H1 (cell line): ENCODE measurements around the gene CCDC60. TPM values are rescaled to one million over a fixed set of nuclear protein-coding genes. Genes with fewer than 3 reads are reported as not detected.

Experiments used
- CTCF ChIA-PET: fragments of 300-600 bp; sonication (Branson Sonifier 250); formaldehyde crosslinking; loops from one replicate; lab custom pipeline; 2021; ENCODE audit not compliant: partially characterized antibody; lab: Charles Lee
- POLR2A ChIA-PET: fragments of 300-600 bp; sonication (Branson Sonifier 250); formaldehyde crosslinking; loops from one replicate; lab custom pipeline; 2021; ENCODE audit warnings: inconsistent platforms; ENCODE audit not compliant: partially characterized antibody; lab: Charles Lee
- DNase-seq, 2 experiments: peaks; one replicate each; pipeline versions ENCODE4 v3.0.0 to v3.0.0-alpha.2; 2010 to 2022; ENCODE audit warnings: low spot score in 2 of 2, low read depth in 1 of 2, mixed read lengths in 1 of 2
- FAIRE-seq: peaks from 2 replicates; lab custom pipeline; 2011; peaks lifted over from hg19 to GRCh38; lab: Jason Lieb, UNC
- H2AFZ ChIP-seq: 2 replicates; pipeline ENCODE4 v1.8.1; 2012; ENCODE audit warnings: low read length, inconsistent platforms
- H2AK5ac ChIP-seq: 2 replicates; pipeline ENCODE4 v1.6.1; 2013; ENCODE audit warnings: low read depth, low read length
- H2BK120ac ChIP-seq: replicated peaks from 2 replicates; pipeline ENCODE3; 2013; ENCODE audit warnings: low read depth, low read length, inconsistent platforms
- H2BK12ac ChIP-seq: 2 replicates; pipeline ENCODE4 v1.6.1; 2013; ENCODE audit warnings: low read depth, low read length
- H2BK15ac ChIP-seq: 2 replicates; pipeline ENCODE4 v1.6.1; 2013; ENCODE audit warnings: low read length
- H2BK20ac ChIP-seq: 2 replicates; pipeline ENCODE4 v1.6.1; 2013; ENCODE audit warnings: low read length
- H2BK5ac ChIP-seq: 2 replicates; pipeline ENCODE4 v1.6.1; 2013; ENCODE audit warnings: low read depth, low read length
- H3K14ac ChIP-seq: 2 replicates; pipeline ENCODE4 v1.6.1; 2013; ENCODE audit warnings: inconsistent platforms; ENCODE audit not compliant: insufficient read length
- H3K18ac ChIP-seq: 2 replicates; pipeline ENCODE4 v1.6.1; 2013; ENCODE audit warnings: low read length; ENCODE audit errors: extremely low read depth
- H3K23ac ChIP-seq: 2 replicates; pipeline ENCODE4 v1.6.1; 2013; ENCODE audit warnings: inconsistent platforms; ENCODE audit not compliant: insufficient read length
- H3K23me2 ChIP-seq: 2 replicates; pipeline ENCODE4 v1.6.1; 2013; ENCODE audit warnings: low read depth, low read length
- H3K27ac ChIP-seq: 2 replicates; pipeline ENCODE4 v1.6.1; 2011; ENCODE audit warnings: low read depth, low read length, inconsistent platforms
- H3K27me3 ChIP-seq, 4 experiments: replicated peaks in 1 of 4; 1 replicate in 1 of 4; 2 replicates in 3 of 4; pipeline versions ENCODE4 v1.6.1 to v1.8.1; 2011 to 2013; ENCODE audit warnings: low read length in 3 of 4, mild to moderate bottlenecking in 3 of 4, inconsistent platforms in 2 of 4, mixed read lengths in 2 of 4, moderate library complexity in 1 of 4; ENCODE audit not compliant: control insufficient read depth in 3 of 4, insufficient read depth in 3 of 4; ENCODE audit errors: extremely low read depth in 1 of 4
- H3K36me3 ChIP-seq, 4 experiments: 2 replicates each; pipeline versions ENCODE4 v1.6.1 to v1.8.1; 2011 to 2013; ENCODE audit warnings: mild to moderate bottlenecking in 4 of 4, low read length in 3 of 4, moderate library complexity in 2 of 4, control low read depth in 1 of 4, inconsistent platforms in 1 of 4; ENCODE audit not compliant: insufficient read depth in 4 of 4, control insufficient read depth in 2 of 4
- H3K4ac ChIP-seq: replicated peaks from 2 replicates; pipeline ENCODE3; 2013; ENCODE audit warnings: low read length, low read depth, mixed read lengths, inconsistent platforms; ENCODE audit not compliant: insufficient read length
- H3K4me1 ChIP-seq, 4 experiments: replicated peaks in 1 of 4; 1 replicate in 1 of 4; 2 replicates in 3 of 4; pipeline versions ENCODE4 v1.6.1 to v1.8.1; 2011 to 2013; ENCODE audit warnings: low read length in 3 of 4, inconsistent platforms in 2 of 4, mixed read lengths in 1 of 4; ENCODE audit not compliant: insufficient read depth in 4 of 4, control insufficient read depth in 3 of 4
- H3K4me2 ChIP-seq, 2 experiments: 2 replicates each; pipeline versions ENCODE4 v1.6.1 to v1.8.1; 2011 to 2013; ENCODE audit warnings: low read depth in 2 of 2, low read length in 2 of 2, control low read depth in 1 of 2, inconsistent platforms in 1 of 2, mild to moderate bottlenecking in 1 of 2; ENCODE audit not compliant: insufficient read depth in 1 of 2
- H3K4me3 ChIP-seq, 4 experiments: fragments of 200-600, 300-600 bp in 1 of 4; sonication (generic), shearing (Covaris generic), sonication (Bioruptor Twin) in 1 of 4; 2 replicates each; pipeline versions ENCODE4 v1.5.1 to v1.8.1; 2011 to 2016; ENCODE audit warnings: low read length in 4 of 4, low read depth in 3 of 4, control low read depth in 2 of 4, inconsistent platforms in 2 of 4, mild to moderate bottlenecking in 2 of 4, mixed read lengths in 1 of 4, moderate library complexity in 1 of 4; ENCODE audit not compliant: insufficient read depth in 2 of 4; ENCODE audit errors: extremely low read depth in 1 of 4
- H3K56ac ChIP-seq: replicated peaks from 2 replicates; pipeline ENCODE3; 2013; ENCODE audit warnings: low read depth, mild to moderate bottlenecking, mixed read lengths, low read length, inconsistent platforms; ENCODE audit not compliant: insufficient read length
- H3K79me1 ChIP-seq: 2 replicates; pipeline ENCODE4 v1.6.1; 2013; ENCODE audit warnings: low read depth, low read length, control low read depth
- H3K79me2 ChIP-seq, 2 experiments: 2 replicates each; pipeline versions ENCODE4 v1.6.1 to v1.8.1; 2012 to 2013; ENCODE audit warnings: low read length in 2 of 2, mild to moderate bottlenecking in 2 of 2, inconsistent platforms in 1 of 2; ENCODE audit not compliant: insufficient read depth in 2 of 2, control insufficient read depth in 1 of 2
- H3K9ac ChIP-seq, 4 experiments: replicated peaks in 1 of 4; 1 replicate in 1 of 4; 2 replicates in 3 of 4; pipeline versions ENCODE4 v1.6.1 to v1.8.1; 2011 to 2013; ENCODE audit warnings: low read depth in 3 of 4, low read length in 3 of 4, control low read depth in 2 of 4, mild to moderate bottlenecking in 2 of 4, moderate library complexity in 2 of 4, inconsistent platforms in 1 of 4; ENCODE audit errors: extremely low read depth in 1 of 4
- H3K9me3 ChIP-seq, 2 experiments: 2 replicates each; pipeline versions ENCODE4 v1.6.1 to v1.8.1; 2012 to 2013; ENCODE audit warnings: mild to moderate bottlenecking in 2 of 2, moderate library complexity in 2 of 2, control low read depth in 1 of 2, inconsistent platforms in 1 of 2, low read depth in 1 of 2, low read length in 1 of 2, mixed read lengths in 1 of 2; ENCODE audit not compliant: insufficient read depth in 2 of 2
- H4K20me1 ChIP-seq, 2 experiments: replicated peaks in 1 of 2; 2 replicates each; pipeline versions ENCODE3 to v1.8.1; 2011 to 2013; ENCODE audit warnings: inconsistent platforms in 2 of 2, low read length in 2 of 2, mild to moderate bottlenecking in 1 of 2; ENCODE audit not compliant: insufficient read depth in 2 of 2, control insufficient read depth in 1 of 2
- H4K5ac ChIP-seq: 2 replicates; pipeline ENCODE4 v1.6.1; 2013; ENCODE audit warnings: low read length, low read depth, mixed read lengths, inconsistent platforms; ENCODE audit not compliant: insufficient read length
- H4K8ac ChIP-seq: 2 replicates; pipeline ENCODE4 v1.8.0; 2013; ENCODE audit warnings: mild to moderate bottlenecking, moderate library complexity, low read length, inconsistent platforms; ENCODE audit not compliant: insufficient read depth; ENCODE audit errors: extremely low read depth
- H4K91ac ChIP-seq: replicated peaks from 2 replicates; pipeline ENCODE3; 2013; ENCODE audit warnings: low read length, mixed read lengths, inconsistent platforms; ENCODE audit not compliant: insufficient read length
- BCL11A ChIP-seq, 2 experiments: IDR thresholded peaks; one replicate each; pipeline ENCODE4 v1.6.1; 2011; ENCODE audit warnings: low read depth in 2 of 2, low read length in 2 of 2, mild to moderate bottlenecking in 2 of 2
- CEBPB ChIP-seq: IDR thresholded peaks from 2 replicates; pipeline ENCODE4 v1.6.1; 2012; ENCODE audit warnings: low read depth, low read length
- CHD2 ChIP-seq: IDR thresholded peaks from 2 replicates; pipeline ENCODE4 v1.6.1; 2012; ENCODE audit warnings: low read length, improper control_type of control experiment
- CTBP2 ChIP-seq: IDR thresholded peaks from 2 replicates; pipeline ENCODE4 v1.7.0; 2011; ENCODE audit warnings: borderline replicate concordance, mild to moderate bottlenecking, moderate library complexity, mixed read lengths, low read length; ENCODE audit not compliant: insufficient read depth, insufficient read length
- EZH2 ChIP-seq: fragments of 200-600 bp; sonication (generic); IDR thresholded peaks from 2 replicates; pipeline ENCODE4 v1.7.1; 2012; ENCODE audit warnings: low read depth, mild to moderate bottlenecking, moderate library complexity, low read length, inconsistent platforms; ENCODE audit not compliant: severe bottlenecking
- HDAC6 ChIP-seq: IDR thresholded peaks from one replicate; pipeline ENCODE4 v1.7.1; 2012; ENCODE audit warnings: low read depth, mild to moderate bottlenecking, inconsistent platforms, low read length, moderate library complexity
- MAFK ChIP-seq: IDR thresholded peaks from 2 replicates; pipeline ENCODE4 v1.6.1; 2012; ENCODE audit warnings: low read depth, mild to moderate bottlenecking, improper control_type of control experiment, low read length
- POLR2AphosphoS5 ChIP-seq: IDR thresholded peaks from 2 replicates; pipeline ENCODE4 v1.6.1; 2011; ENCODE audit warnings: low read depth, low read length
- RNF2 ChIP-seq: fragments of 200-900, 300-1000 bp; sonication (generic); IDR thresholded peaks from 2 replicates; pipeline ENCODE4 v1.7.1; 2016; ENCODE audit warnings: borderline replicate concordance, low read depth, mild to moderate bottlenecking, antibody characterized with exemption, low read length; ENCODE audit not compliant: poor library complexity, severe bottlenecking; ENCODE audit errors: missing control alignments
- RXRA ChIP-seq: IDR thresholded peaks from 2 replicates; pipeline ENCODE4 v1.6.1; 2011; ENCODE audit warnings: low read depth, mild to moderate bottlenecking, low read length, moderate library complexity; ENCODE audit not compliant: insufficient read depth
- SP1 ChIP-seq: IDR thresholded peaks from 2 replicates; pipeline ENCODE4 v1.6.1; 2011; ENCODE audit warnings: low read depth, low read length
- SP4 ChIP-seq: IDR thresholded peaks from 2 replicates; pipeline ENCODE4 v1.6.1; 2012; ENCODE audit warnings: low read length, inconsistent platforms
- USF2 ChIP-seq: IDR thresholded peaks from 2 replicates; pipeline ENCODE4 v1.6.1; 2011; ENCODE audit warnings: low read length, improper control_type of control experiment
- WGBS, 2 experiments: shearing (Covaris generic) in 1 of 2; methylation state at CpG; one replicate each; pipeline versions ENCODE4 v1.1.6 to v1.1.7; 2013 to 2015; ENCODE audit warnings: low lambda C conversion rate in 2 of 2, mixed read lengths in 2 of 2, inconsistent platforms in 1 of 2, low coverage in 1 of 2, missing lambda C conversion rate in 1 of 2; ENCODE audit not compliant: insufficient replicate concordance in 2 of 2, insufficient coverage in 1 of 2, insufficient read length in 1 of 2; ENCODE audit errors: extremely low coverage in 1 of 2, missing lambda C conversion rate in 1 of 2; 5-methylcytosine and 5-hydroxymethylcytosine counted together
- polyA plus RNA-seq, 7 experiments: library from polyadenylated mRNA; depleted of rRNA in 3 of 7; stranded (reverse) in 5 of 7; unstranded in 2 of 7; fragments of >200 nt in 5 of 7; fragments of 200-250 nt in 2 of 7; gene quantifications; 1 replicate in 5 of 7; 2 replicates in 1 of 7; 4 replicates in 1 of 7; pipeline versions ENCODE4 v1.2.1 to v1.2.3, GENCODE V29; 2011 to 2013; ENCODE audit warnings: missing spikeins in 2 of 7, mixed read lengths in 2 of 7
- total RNA-seq: library from RNA; stranded (reverse); fragmentation: NEBNext Ultra II Directional; extraction: Animal tissue kit (Norgen Biotek cat#: 25700); gene quantifications from 2 replicates; pipeline ENCODE4 v1.2.1, GENCODE V29; 2021
- TF ChIP-seq, protein P1 (sequence below): IDR thresholded peaks from 2 replicates; pipeline ENCODE4 v1.6.1; 2012; ENCODE audit warnings: inconsistent platforms

Gene CCDC60
- total and polyA plus RNA-seq, 2 of the 8 experiments (the other 6 are each of a cell fraction or from before 2014, with no cell fraction given), result 0.05 TPM; not detected in 1

DNA sequence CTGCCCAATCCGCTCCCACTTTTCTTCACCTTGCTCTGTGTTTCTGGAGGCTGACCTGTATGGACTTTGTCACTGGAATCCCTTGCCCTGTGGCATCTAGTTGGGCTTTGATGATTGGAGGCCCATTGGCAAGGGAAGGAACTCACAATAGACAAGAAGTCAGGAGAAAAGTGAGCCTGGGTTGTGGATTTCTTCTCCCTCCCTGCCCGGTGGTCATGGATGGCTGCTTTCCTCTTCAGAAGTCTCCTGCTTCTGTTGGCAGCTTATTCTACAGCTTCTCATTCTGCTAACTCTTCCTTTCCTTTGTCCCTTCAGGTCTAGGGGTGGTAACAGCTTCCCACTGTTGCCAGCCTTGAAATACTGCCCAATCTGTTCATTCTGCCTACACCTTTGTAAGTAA is 13.9 kb upstream of the CCDC60 start:
- H4K5ac ChIP-seq, result no peak overlapping the region
- 46% methylated on average over 2 of the region's 2 CpGs; no CpG with 5 or more reads in 1 of the 2 experiments for WGBS, 2 experiments
- POLR2A ChIA-PET, result no interaction called here
- TF ChIP-seq POLR2AphosphoS5 (no peak), EZH2 (no peak), BCL11A (IDR thresholded peaks at IDR 0.05; ENCODE audit: low read depth in 2 of 2, low read length in 2 of 2) (no peak), CEBPB (no peak), RXRA (no peak), CHD2 (no peak), CTBP2 (no peak), HDAC6 (no peak), MAFK (no peak), SP4 (no peak), RNF2 (no peak), USF2 (no peak), SP1 (no peak)
- TF ChIP-seq, protein P1, sequence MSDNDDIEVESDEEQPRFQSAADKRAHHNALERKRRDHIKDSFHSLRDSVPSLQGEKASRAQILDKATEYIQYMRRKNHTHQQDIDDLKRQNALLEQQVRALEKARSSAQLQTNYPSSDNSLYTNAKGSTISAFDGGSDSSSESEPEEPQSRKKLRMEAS, result no peak

More for the DNA sequence above, 13.9 kb upstream of the CCDC60 start:
- Histone ChIP-seq H3K18ac (no peak overlapping the region), H4K91ac (no peak overlapping the region), H2BK5ac (no peak overlapping the region), H3K23me2 (no peaks in the 10 kb centered on the region), H3K56ac (no peak overlapping the region), H4K8ac (no peak overlapping the region), H3K27me3 (no peaks in the 10 kb centered on the region), H2AK5ac (no peak overlapping the region), H2BK15ac (no peak overlapping the region), H4K20me1 (no peaks in the 10 kb centered on the region), H3K23ac (no peak overlapping the region), H2BK20ac (no peak overlapping the region), H3K14ac (no peak overlapping the region), H3K4me3 (no peak overlapping the region), H3K36me3 (no peaks in the 10 kb centered on the region), H3K4me2 (no peak overlapping the region), H3K9ac (no peak overlapping the region), H3K4ac (no peak overlapping the region), H2BK12ac (no peak overlapping the region), H2BK120ac (peak overlapping the region; percentile 49), H3K9me3 (no peaks in the 10 kb centered on the region), H2AFZ (no peak overlapping the region), H3K79me2 (no peaks in the 10 kb centered on the region), H3K4me1 (no peaks in the 10 kb centered on the region), H3K27ac (no peak overlapping the region), H3K79me1 (no peaks in the 10 kb centered on the region)
- CTCF ChIA-PET, result interaction anchor here (1.7 kb wide), 1 partner anchor 9 kb away, joined by 3 read pairs; no protein-coding TSS in a partner anchor
- DNase-seq (no peak), FAIRE-seq (no peak)
